Common myeloid progenitor, CD34-positive (primary cell): ENCODE measurements around the gene ATXN1.

Source experiments
- CTCF ChIA-PET: fragments of 350-600 bp; sonication (Branson Sonifier 250); formaldehyde crosslinking; loops from one replicate; lab custom pipeline; 2021; ENCODE audit warnings: antibody characterized with exemption; lab: Charles Lee
- POLR2A ChIA-PET: fragments of 350-600 bp; sonication (Branson Sonifier 250); formaldehyde crosslinking; loops from one replicate; lab custom pipeline; 2021; ENCODE audit warnings: antibody characterized with exemption; lab: Charles Lee
- DNase-seq, 3 donors: peaks; one replicate each; pipeline versions ENCODE4 v3.0.0 to v3.0.0-alpha.2; 2013
- H3K27ac ChIP-seq, 2 experiments: 1 replicate in 1 of 2; 2 replicates in 1 of 2; pipeline ENCODE4 v1.7.0; 2013; ENCODE audit warnings: inconsistent platforms in 2 of 2, low read length in 2 of 2, mild to moderate bottlenecking in 2 of 2, low read depth in 1 of 2, moderate library complexity in 1 of 2; ENCODE audit not compliant: severe bottlenecking in 2 of 2, insufficient read depth in 1 of 2, poor library complexity in 1 of 2
- H3K27me3 ChIP-seq, 5 experiments: replicated peaks in 2 of 5; 1 replicate in 3 of 5; 2 replicates in 2 of 5; pipeline versions ENCODE4 v1.6.1 to v1.7.0; 2013; ENCODE audit warnings: low read length in 4 of 5, mild to moderate bottlenecking in 2 of 5, moderate library complexity in 2 of 5, inconsistent platforms in 1 of 5; ENCODE audit not compliant: insufficient read depth in 5 of 5, control insufficient read depth in 4 of 5
- H3K36me3 ChIP-seq, 4 experiments: 1 replicate in 2 of 4; 2 replicates in 2 of 4; pipeline versions ENCODE4 v1.6.1 to v1.7.0; 2013; ENCODE audit warnings: low read length in 3 of 4, control low read depth in 1 of 4, mild to moderate bottlenecking in 1 of 4; ENCODE audit not compliant: control insufficient read depth in 4 of 4, insufficient read depth in 4 of 4
- H3K4me1 ChIP-seq, 4 experiments: 1 replicate in 3 of 4; 2 replicates in 1 of 4; pipeline versions ENCODE4 v1.6.1 to v1.7.1; 2013; ENCODE audit warnings: low read length in 3 of 4, mild to moderate bottlenecking in 3 of 4, control low read depth in 1 of 4, inconsistent platforms in 1 of 4, moderate library complexity in 1 of 4; ENCODE audit not compliant: control insufficient read depth in 4 of 4, insufficient read depth in 4 of 4; ENCODE audit errors: control extremely low read depth in 1 of 4
- H3K4me3 ChIP-seq, 7 experiments: 1 replicate in 4 of 7; 2 replicates in 3 of 7; pipeline versions ENCODE4 v1.5.1 to v1.7.0; 2013; ENCODE audit warnings: mild to moderate bottlenecking in 7 of 7, low read length in 6 of 7, moderate library complexity in 6 of 7, inconsistent platforms in 2 of 7, low read depth in 2 of 7, control low read depth in 1 of 7; ENCODE audit not compliant: insufficient read depth in 4 of 7, control insufficient read depth in 1 of 7; ENCODE audit errors: extremely low read depth in 1 of 7
- H3K9me3 ChIP-seq, 5 experiments: 1 replicate in 4 of 5; 2 replicates in 1 of 5; pipeline versions ENCODE4 v1.6.1 to v1.7.1; 2013; ENCODE audit warnings: low read length in 4 of 5, mild to moderate bottlenecking in 2 of 5, inconsistent platforms in 1 of 5, low read depth in 1 of 5, moderate library complexity in 1 of 5; ENCODE audit not compliant: control insufficient read depth in 4 of 5, insufficient read depth in 2 of 5; ENCODE audit errors: control extremely low read depth in 1 of 5
- WGBS: methylation state at CpG from one replicate; pipeline ENCODE4 v1.1.5; 2013; ENCODE audit not compliant: insufficient coverage; 5-methylcytosine and 5-hydroxymethylcytosine counted together

Gene ATXN1

DNA sequence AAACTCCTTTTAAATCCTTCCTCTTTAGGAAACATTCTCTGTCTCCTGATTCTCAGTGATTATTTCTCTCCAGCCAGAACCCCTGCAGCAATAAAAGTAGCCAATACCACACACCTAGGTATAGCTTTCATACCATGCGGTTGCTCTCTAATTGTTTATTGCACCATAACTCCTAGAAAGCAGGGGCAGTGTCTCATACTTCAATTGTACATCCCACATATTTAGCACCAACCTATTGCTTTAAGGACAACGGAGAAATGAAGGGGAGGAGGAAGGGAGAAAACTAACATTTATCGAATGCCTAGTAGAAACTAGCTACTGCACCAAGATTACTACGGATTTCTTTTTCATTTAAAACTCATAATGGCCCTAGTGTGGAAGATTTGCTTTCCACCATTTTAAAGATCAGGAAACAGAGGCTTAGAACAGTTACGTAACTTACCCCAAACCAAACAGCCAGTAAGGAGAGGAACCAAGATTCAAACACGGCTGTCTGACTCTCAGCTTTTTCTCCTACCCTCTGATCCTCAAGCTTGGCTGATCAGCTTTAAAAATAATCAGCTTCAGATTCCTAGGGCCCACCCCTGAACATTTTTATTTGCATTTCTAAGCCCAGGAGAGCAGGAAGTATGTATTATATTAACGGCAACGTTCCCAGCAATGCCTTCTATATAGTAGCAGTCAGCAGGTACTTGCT is 43.4 kb upstream of the ATXN1 start:
- no peaks in the 10 kb centered on the region for H3K27me3 ChIP-seq
- 25% methylated on average over 2 of the region's 8 CpGs for WGBS
- no peaks in the 10 kb centered on the region for H3K36me3 ChIP-seq
- H3K27ac ChIP-seq, result no peak overlapping the region
- H3K9me3 ChIP-seq, result peaks cover 2 to 8% (median 2%) of the 10 kb centered on the region in 5 experiments
- ChIA-PET CTCF (interaction anchor here (0.7 to 3.2 kb wide), 9 partner anchors 14 to 142 kb away, joined by 3 to 20 read pairs (median 3); no protein-coding TSS in a partner anchor), POLR2A (no interaction called here)
- H3K4me3 ChIP-seq, result no peak overlapping the region
- no peak for DNase-seq
- peaks cover 5 to 34% (median 27%) of the 10 kb centered on the region in 4 experiments for H3K4me1 ChIP-seq

GRCh38 chr6:16803294-16804200 is 42.3 kb upstream of the ATXN1 start:
- 95% methylated on average over 23 of the region's 24 CpGs for WGBS
- Histone ChIP-seq H3K36me3 (no peaks in the 10 kb centered on the region), H3K27ac (no peak overlapping the region), H3K4me1 (peaks cover 5 to 38% (median 27%) of the 10 kb centered on the region in 4 experiments), H3K4me3 (no peak overlapping the region), H3K9me3 (peaks cover 0 to 2% (median 0%) of the 10 kb centered on the region in 5 experiments), H3K27me3 (no peaks in the 10 kb centered on the region)
- ChIA-PET CTCF (interaction anchor here (0.8 to 2.6 kb wide), 5 partner anchors 10 to 161 kb away, joined by 3 to 8 read pairs (median 3); no protein-coding TSS in a partner anchor), POLR2A (no interaction called here)
- DNase-seq, result no peak

DNA sequence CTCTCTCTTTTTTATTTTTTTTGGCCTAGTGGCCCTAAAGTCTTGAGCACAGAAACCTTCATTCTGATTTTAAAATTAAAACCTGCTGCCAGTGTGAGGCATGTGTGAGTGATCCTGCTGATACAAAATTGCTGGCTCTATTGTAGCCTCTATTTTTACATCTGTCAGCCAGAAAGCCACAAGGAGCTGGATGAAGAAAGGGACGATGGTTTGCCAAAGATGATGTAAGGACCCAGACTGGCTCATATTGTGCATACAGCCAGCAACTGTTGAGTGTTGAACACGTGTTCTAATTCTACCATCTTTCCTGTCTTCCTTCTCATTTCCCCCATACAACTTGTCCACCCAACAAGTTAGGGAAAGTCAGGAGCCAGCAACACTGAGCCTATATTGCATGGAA is 40.8 kb upstream of the ATXN1 start:
- POLR2A ChIA-PET, result no interaction called here
- H3K9me3 ChIP-seq, result no peaks in the 10 kb centered on the region
- no peak overlapping the region for H3K4me3 ChIP-seq
- 92% methylated on average over 2 of the region's 2 CpGs for WGBS
- no peaks in the 10 kb centered on the region for H3K27me3 ChIP-seq
- CTCF ChIA-PET, result interaction anchor here (1.2 to 2.8 kb wide), 4 partner anchors 9 to 162 kb away, joined by 3 to 9 read pairs (median 4); no protein-coding TSS in a partner anchor
- H3K36me3 ChIP-seq, result no peaks in the 10 kb centered on the region
- H3K4me1 ChIP-seq, result peaks cover 5 to 38% (median 27%) of the 10 kb centered on the region in 4 experiments
- no peak for DNase-seq
- no peak overlapping the region for H3K27ac ChIP-seq

- CTCF ChIA-PET, result interaction anchor here (0.9 to 2.8 kb wide), 9 partner anchors 12 to 163 kb away, joined by 3 to 9 read pairs (median 3); no protein-coding TSS in a partner anchor
- H3K4me3 ChIP-seq, result peak overlapping the region in 1 of 7 experiments; percentile 15
- H3K4me1 ChIP-seq, result peaks cover 5 to 38% (median 27%) of the 10 kb centered on the region in 4 experiments
- POLR2A ChIA-PET, result no interaction called here
- WGBS, result 50% methylated on average over 1 of the region's 2 CpGs
- H3K9me3 ChIP-seq, result no peaks in the 10 kb centered on the region
- no peak overlapping the region for H3K27ac ChIP-seq
- no peaks in the 10 kb centered on the region for H3K36me3 ChIP-seq
- H3K27me3 ChIP-seq, result no peaks in the 10 kb centered on the region
- peak; percentile 24 to 70 (median 59) for DNase-seq
Measured at GRCh38 chr6:16800942-16801341, 39.7 kb upstream of the ATXN1 start.

DNA sequence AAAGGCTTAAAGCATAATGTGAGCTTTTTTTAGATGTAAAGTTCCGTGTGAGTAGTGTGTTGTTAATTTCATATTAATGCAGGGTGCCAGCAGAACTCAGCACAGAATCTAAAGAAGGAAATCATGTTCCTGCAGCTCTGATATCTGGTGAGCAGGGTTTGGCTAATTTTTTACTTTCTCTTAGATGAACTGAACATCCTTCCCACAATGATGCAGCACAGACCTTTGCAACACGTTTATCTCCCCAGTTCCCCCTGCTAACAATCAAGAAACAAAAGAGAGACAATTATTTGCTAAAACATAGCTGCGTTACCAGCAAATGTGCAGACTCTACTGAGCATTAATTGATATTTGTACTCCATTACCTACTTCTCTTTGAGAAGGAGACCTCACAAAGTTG is 39.1 kb upstream of the ATXN1 start:
- Histone ChIP-seq H3K27ac (peak overlapping the region in 1 of 2 experiments; percentile 36), H3K36me3 (no peaks in the 10 kb centered on the region), H3K9me3 (no peaks in the 10 kb centered on the region), H3K4me1 (peaks cover 5 to 37% (median 24%) of the 10 kb centered on the region in 4 experiments), H3K27me3 (no peaks in the 10 kb centered on the region), H3K4me3 (peak overlapping the region in 1 of 7 experiments; percentile 46)
- CTCF ChIA-PET, result interaction anchor here (1.0 to 2.8 kb wide), 6 partner anchors 16 to 29 kb away, joined by 3 to 9 read pairs (median 4); no protein-coding TSS in a partner anchor
- POLR2A ChIA-PET, result no interaction called here
- WGBS, result 13% methylated on average over 2 of the region's 3 CpGs
- DNase-seq, result peak; percentile 38 to 85 (median 80)

GRCh38 chr6:16799279-16800193 is 38.3 kb upstream of the ATXN1 start:
- Histone ChIP-seq H3K27ac (peak overlapping the region in 1 of 2 experiments; percentile 36), H3K9me3 (no peaks in the 10 kb centered on the region), H3K27me3 (no peaks in the 10 kb centered on the region), H3K36me3 (no peaks in the 10 kb centered on the region), H3K4me1 (peaks cover 5 to 29% (median 18%) of the 10 kb centered on the region in 4 experiments), H3K4me3 (no peak overlapping the region)
- 60% methylated on average over 2 of the region's 8 CpGs for WGBS
- ChIA-PET CTCF (interaction anchor here (1.1 to 1.4 kb wide), 3 partner anchors 19 to 28 kb away, joined by 3 to 4 read pairs (median 4); no protein-coding TSS in a partner anchor), POLR2A (no interaction called here)
- DNase-seq, result no peak
